OCI-LY3 (cell line): Measurements from ENCODE around the gene BMPR2.
A peak's percentile ranks its signal among the peaks of the same experiment; 100 is the strongest.
"Not testable (repeated sequence)": the region's sequence is repeated elsewhere in the genome, so short reads cannot be mapped to it uniquely, and the experiment has no call there.

Experiments
- H2AFZ ChIP-seq: fragments of 200-600, 300-600 bp; shearing (Covaris generic); 2 replicates; pipeline ENCODE4 v1.6.0; 2014; ENCODE audit warnings: antibody characterized with exemption, low read depth, low read length
- H3K27ac ChIP-seq: fragments of 200-600, 300-600 bp; sonication (generic); 2 replicates; pipeline ENCODE4 v1.5.1; 2014; ENCODE audit warnings: mild to moderate bottlenecking, low read length, moderate library complexity, mixed read lengths
- H3K27me3 ChIP-seq: fragments of 200-600, 300-600 bp; sonication (generic); 2 replicates; pipeline ENCODE4 v1.6.1; 2014; ENCODE audit warnings: low read depth, low read length, mixed read lengths
- H3K36me3 ChIP-seq: fragments of 200-600, 300-600 bp; sonication (generic); replicated peaks from 2 replicates; pipeline ENCODE3; 2014; ENCODE audit warnings: low read depth, low read length, mixed read lengths
- H3K4me1 ChIP-seq: fragments of 300-600, 200-600 bp; sonication (generic); 2 replicates; pipeline ENCODE4 v1.6.1; 2014; ENCODE audit warnings: low read length, mixed read lengths
- H3K4me2 ChIP-seq: fragments of 200-600, 300-600 bp; sonication (generic); 2 replicates; pipeline ENCODE4 v1.6.1; 2014; ENCODE audit warnings: low read length, mixed read lengths
- H3K4me3 ChIP-seq: fragments of 300-600, 200-600 bp; sonication (generic); 2 replicates; pipeline ENCODE4 v1.5.1; 2014; ENCODE audit warnings: antibody characterized with exemption, mild to moderate bottlenecking, low read length, moderate library complexity
- H3K79me2 ChIP-seq: fragments of 300-600, 200-600 bp; shearing (Covaris generic); 2 replicates; pipeline ENCODE4 v1.6.1; 2014; ENCODE audit warnings: mild to moderate bottlenecking, low read length, mixed read lengths
- H3K9ac ChIP-seq: fragments of 300-600, 200-600 bp; shearing (Covaris generic); 2 replicates; pipeline ENCODE4 v1.6.0; 2014; ENCODE audit warnings: mild to moderate bottlenecking, low read length, moderate library complexity
- H3K9me3 ChIP-seq: fragments of 200-600, 300-600 bp; shearing (Covaris generic); 2 replicates; pipeline ENCODE4 v1.6.1; 2014; ENCODE audit warnings: low read length, mixed read lengths; ENCODE audit not compliant: insufficient read depth
- H4K20me1 ChIP-seq: fragments of 200-600, 300-600 bp; sonication (generic); 2 replicates; pipeline ENCODE4 v1.6.1; 2016; ENCODE audit warnings: low read length, mixed read lengths; ENCODE audit not compliant: insufficient read depth
- EZH2phosphoT487 ChIP-seq: fragments of 200-600 bp; shearing (Covaris generic); IDR thresholded peaks from 2 replicates; pipeline ENCODE4 v1.6.1; 2018; ENCODE audit warnings: antibody characterized with exemption, mixed run types, low read depth
- TF ChIP-seq, protein P1 (sequence below): fragments of 200-600, 300-600 bp; sonication (generic); IDR thresholded peaks from 2 replicates; pipeline ENCODE4 v1.5.1; 2014; ENCODE audit warnings: antibody characterized with exemption, low read length, low read depth

Gene BMPR2

DNA sequence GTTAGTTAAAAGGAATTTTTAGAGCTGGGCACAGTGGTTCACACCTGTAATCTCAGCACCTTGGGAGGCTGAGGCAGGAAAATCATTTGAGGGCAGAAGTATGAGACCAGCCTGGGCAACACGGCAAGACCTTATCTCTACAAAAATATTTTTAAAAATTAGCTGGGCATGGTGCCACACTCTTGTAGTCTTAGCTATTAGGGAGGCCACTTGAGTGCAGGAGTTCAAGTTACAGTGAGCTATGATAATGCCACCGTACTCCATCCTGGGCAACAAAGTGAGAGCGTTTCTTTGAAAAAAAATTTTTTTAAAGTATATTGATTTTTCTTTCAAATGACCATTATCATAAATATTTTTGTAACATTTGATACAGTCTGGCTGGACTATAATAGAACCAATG is 165.0 kb downstream of the BMPR2 start:
- H3K4me3 ChIP-seq = no peak overlapping the region
- H3K4me1 ChIP-seq = peaks cover 13% of the 10 kb centered on the region
- no peak overlapping the region for H3K9ac ChIP-seq
- H3K79me2 ChIP-seq = no peaks in the 10 kb centered on the region
- no peaks in the 10 kb centered on the region for H3K36me3 ChIP-seq
- H3K9me3 ChIP-seq = no peaks in the 10 kb centered on the region
- TF ChIP-seq EZH2phosphoT487 = no peak
- TF ChIP-seq, protein P1, sequence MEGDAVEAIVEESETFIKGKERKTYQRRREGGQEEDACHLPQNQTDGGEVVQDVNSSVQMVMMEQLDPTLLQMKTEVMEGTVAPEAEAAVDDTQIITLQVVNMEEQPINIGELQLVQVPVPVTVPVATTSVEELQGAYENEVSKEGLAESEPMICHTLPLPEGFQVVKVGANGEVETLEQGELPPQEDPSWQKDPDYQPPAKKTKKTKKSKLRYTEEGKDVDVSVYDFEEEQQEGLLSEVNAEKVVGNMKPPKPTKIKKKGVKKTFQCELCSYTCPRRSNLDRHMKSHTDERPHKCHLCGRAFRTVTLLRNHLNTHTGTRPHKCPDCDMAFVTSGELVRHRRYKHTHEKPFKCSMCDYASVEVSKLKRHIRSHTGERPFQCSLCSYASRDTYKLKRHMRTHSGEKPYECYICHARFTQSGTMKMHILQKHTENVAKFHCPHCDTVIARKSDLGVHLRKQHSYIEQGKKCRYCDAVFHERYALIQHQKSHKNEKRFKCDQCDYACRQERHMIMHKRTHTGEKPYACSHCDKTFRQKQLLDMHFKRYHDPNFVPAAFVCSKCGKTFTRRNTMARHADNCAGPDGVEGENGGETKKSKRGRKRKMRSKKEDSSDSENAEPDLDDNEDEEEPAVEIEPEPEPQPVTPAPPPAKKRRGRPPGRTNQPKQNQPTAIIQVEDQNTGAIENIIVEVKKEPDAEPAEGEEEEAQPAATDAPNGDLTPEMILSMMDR = no peak
- no peak overlapping the region for H3K4me2 ChIP-seq
- no peaks in the 10 kb centered on the region for H4K20me1 ChIP-seq
- no peaks in the 10 kb centered on the region for H3K27me3 ChIP-seq
- no peak overlapping the region for H3K27ac ChIP-seq
- H2AFZ ChIP-seq = no peak overlapping the region

DNA sequence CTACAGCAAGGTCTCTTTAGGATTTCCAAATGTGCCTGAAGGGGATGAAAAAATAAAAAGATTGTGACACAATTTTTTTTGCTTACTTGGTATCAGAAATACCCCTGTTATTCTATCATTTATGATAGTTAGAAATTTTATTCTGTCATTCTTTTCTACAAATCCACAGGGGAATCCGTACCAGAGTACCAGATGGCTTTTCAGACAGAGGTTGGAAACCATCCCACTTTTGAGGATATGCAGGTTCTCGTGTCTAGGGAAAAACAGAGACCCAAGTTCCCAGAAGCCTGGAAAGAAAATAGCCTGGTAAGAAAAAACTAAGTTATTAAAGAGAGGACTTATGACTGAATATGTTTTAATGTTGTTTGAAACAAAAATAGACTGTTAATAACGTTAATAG is 166.0 kb downstream of the BMPR2 start:
- Histone ChIP-seq H3K27ac (no peak overlapping the region), H3K79me2 (no peaks in the 10 kb centered on the region), H3K27me3 (no peaks in the 10 kb centered on the region), H3K4me3 (no peak overlapping the region), H3K4me1 (peaks cover 20% of the 10 kb centered on the region), H3K9ac (no peak overlapping the region), H3K9me3 (no peaks in the 10 kb centered on the region), H2AFZ (no peak overlapping the region), H4K20me1 (no peaks in the 10 kb centered on the region), H3K4me2 (no peak overlapping the region), H3K36me3 (no peaks in the 10 kb centered on the region)
- TF ChIP-seq, protein P1 = no peak
- no peak for TF ChIP-seq EZH2phosphoT487

DNA sequence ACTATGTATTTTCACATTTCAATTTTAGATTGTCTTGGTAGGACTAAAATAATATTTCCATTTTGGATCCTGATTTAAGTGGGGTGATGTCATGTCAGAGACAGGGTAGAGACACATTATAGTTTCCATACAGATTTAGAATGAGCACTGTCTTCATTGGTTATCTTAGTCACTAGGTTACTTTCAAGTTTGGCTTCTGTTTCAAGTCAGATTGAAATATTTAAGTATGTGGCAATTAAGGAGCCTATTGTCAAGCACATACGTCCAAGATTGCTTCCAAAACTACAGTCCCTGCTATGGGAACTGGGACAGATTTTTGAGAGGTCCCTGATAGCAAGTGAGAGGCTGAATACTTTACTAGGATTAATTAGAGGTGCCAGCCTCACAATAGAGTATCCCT is 169.4 kb downstream of the BMPR2 start:
- H3K27ac ChIP-seq = no peak overlapping the region
- TF ChIP-seq, protein P1 = no peak
- no peak for TF ChIP-seq EZH2phosphoT487

DNA sequence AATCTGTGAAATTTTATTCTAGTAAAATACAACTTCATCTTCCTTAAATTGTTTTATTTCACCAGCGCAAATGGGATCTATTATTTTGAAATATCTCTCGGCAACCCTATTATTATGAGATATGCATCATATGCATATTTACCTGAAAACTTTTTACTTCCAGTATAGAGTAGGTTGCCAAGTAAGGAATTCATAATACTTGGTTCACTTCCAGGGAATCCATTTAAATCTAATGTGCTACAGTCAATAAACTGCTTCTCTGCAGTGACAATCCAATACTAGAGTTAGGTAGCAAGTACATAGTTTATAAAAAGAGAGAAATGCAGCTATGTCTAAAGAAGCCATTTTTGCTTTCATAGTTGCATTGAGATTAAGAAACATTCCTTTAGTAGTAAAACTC is 169.8 kb downstream of the BMPR2 start:
- H3K36me3 ChIP-seq = no peaks in the 10 kb centered on the region
- no peaks in the 10 kb centered on the region for H3K27me3 ChIP-seq
- H4K20me1 ChIP-seq = no peaks in the 10 kb centered on the region
- no peak overlapping the region for H3K27ac ChIP-seq
- H2AFZ ChIP-seq = no peak overlapping the region
- peaks cover 20% of the 10 kb centered on the region for H3K4me1 ChIP-seq
- H3K9me3 ChIP-seq = no peaks in the 10 kb centered on the region
- peak overlapping the region; percentile 58 for H3K4me2 ChIP-seq
- no peaks in the 10 kb centered on the region for H3K79me2 ChIP-seq
- peak overlapping the region; percentile 49; the same call in 1 of the 2 replicates for H3K4me3 ChIP-seq
- TF ChIP-seq, protein P1 = no peak
- no peak for TF ChIP-seq EZH2phosphoT487
- H3K9ac ChIP-seq = no peak overlapping the region

More for the DNA sequence above, 169.4 kb downstream of the BMPR2 start:
- H3K9ac ChIP-seq = no peak overlapping the region
- H3K79me2 ChIP-seq = no peaks in the 10 kb centered on the region
- no peaks in the 10 kb centered on the region for H4K20me1 ChIP-seq
- H2AFZ ChIP-seq = no peak overlapping the region
- no peaks in the 10 kb centered on the region for H3K36me3 ChIP-seq
- H3K4me3 ChIP-seq = no peak overlapping the region
- H3K4me1 ChIP-seq = peaks cover 20% of the 10 kb centered on the region
- H3K27me3 ChIP-seq = no peaks in the 10 kb centered on the region
- H3K4me2 ChIP-seq = peak overlapping the region; percentile 58
- H3K9me3 ChIP-seq = no peaks in the 10 kb centered on the region

DNA sequence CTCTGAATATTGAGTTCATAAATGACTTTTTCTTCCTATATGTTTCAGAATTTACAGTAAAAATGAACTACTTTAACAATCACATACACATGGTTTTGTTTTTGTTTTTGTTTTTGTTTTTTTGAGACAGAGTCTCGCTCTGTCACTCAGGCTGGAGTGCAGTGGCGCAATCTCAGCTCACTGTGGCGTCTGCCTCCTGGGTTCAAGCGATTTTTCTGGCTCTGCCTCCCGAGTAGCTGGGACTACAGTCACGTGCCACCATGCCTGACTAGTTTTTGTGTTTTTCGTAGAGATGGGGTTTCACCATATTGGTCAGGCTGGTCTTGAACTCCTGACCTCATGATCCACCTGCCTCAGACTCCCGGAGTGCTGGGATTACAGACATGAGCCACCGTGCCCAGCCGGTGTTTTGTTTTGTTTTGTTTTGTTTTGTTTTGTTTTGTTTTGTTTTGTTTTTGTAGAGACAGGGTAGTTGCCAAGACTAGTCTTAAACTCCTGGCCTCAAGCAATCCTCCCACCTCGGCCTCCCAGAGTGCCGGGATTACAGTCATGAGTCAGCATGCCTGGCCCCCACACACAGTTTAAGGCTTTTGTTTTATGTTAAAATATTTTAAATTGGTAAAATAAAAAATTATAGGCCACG is 170.5 kb downstream of the BMPR2 start:
- H3K79me2 ChIP-seq, H4K20me1 ChIP-seq, H3K36me3 ChIP-seq, H3K9ac ChIP-seq, H3K27me3 ChIP-seq, H2AFZ ChIP-seq, H3K27ac ChIP-seq, H3K9me3 ChIP-seq: not testable (repeated sequence)
- peaks cover 20% of the 10 kb centered on the region for H3K4me1 ChIP-seq
- peak overlapping the region; percentile 49 for H3K4me3 ChIP-seq
- H3K4me2 ChIP-seq = peak overlapping the region; percentile 58
